Activated CD4-positive, alpha-beta memory T cell treated with anti-CD3 and anti-CD28 coated beads for 36 hours (primary cell): ENCODE measurements around the gene PRTFDC1. TPM values are rescaled to one million over a fixed set of nuclear protein-coding genes. Genes with fewer than 3 reads are reported as not detected.
A peak's percentile ranks its signal among the peaks of the same experiment; 100 is the strongest.

Experiments used
- CTCF ChIA-PET: fragments of 350-600 bp; sonication (Branson Sonifier 250); formaldehyde crosslinking; loops from one replicate; lab custom pipeline; 2021; ENCODE audit warnings: antibody characterized with exemption, inconsistent platforms; lab: Charles Lee
- POLR2A ChIA-PET: fragments of 350-600 bp; sonication (Branson Sonifier 250); formaldehyde crosslinking; loops from one replicate; lab custom pipeline; 2021; ENCODE audit warnings: antibody characterized with exemption; lab: Charles Lee
- DNase-seq: peaks from one replicate; pipeline ENCODE4 v3.0.0-alpha.2; 2020
- H3K27ac Mint-ChIP-seq: one replicate; pipeline ENCODE4 v1.8.0; 2021; ENCODE audit warnings: mixed read lengths
- H3K27me3 Mint-ChIP-seq: one replicate; pipeline ENCODE4 v1.8.0; 2021; ENCODE audit warnings: mixed read lengths
- H3K36me3 Mint-ChIP-seq: one replicate; pipeline ENCODE4 v1.8.0; 2021; ENCODE audit warnings: mixed read lengths
- H3K4me1 Mint-ChIP-seq: one replicate; pipeline ENCODE4 v1.8.0; 2021; ENCODE audit warnings: low read depth, mixed read lengths
- H3K4me3 Mint-ChIP-seq: one replicate; pipeline ENCODE4 v1.8.0; 2021; ENCODE audit warnings: mild to moderate bottlenecking, mixed read lengths
- H3K9me3 Mint-ChIP-seq: one replicate; pipeline ENCODE4 v1.8.0; 2021; ENCODE audit warnings: mixed read lengths
- intact Hi-C: fragments of 100-400 bp; cut with micrococcal nuclease; formaldehyde crosslinking; loops from one replicate; pipeline ENCODE4 v1.15.1; 2023
- total RNA-seq, 2 experiments: library from RNA; stranded (reverse); gene quantifications; one replicate each; pipeline ENCODE4 v1.2.3, GENCODE V29; 2021

Gene PRTFDC1
- total RNA-seq, 2 experiments from 2014 or later: 0.36 to 0.41 TPM

DNA sequence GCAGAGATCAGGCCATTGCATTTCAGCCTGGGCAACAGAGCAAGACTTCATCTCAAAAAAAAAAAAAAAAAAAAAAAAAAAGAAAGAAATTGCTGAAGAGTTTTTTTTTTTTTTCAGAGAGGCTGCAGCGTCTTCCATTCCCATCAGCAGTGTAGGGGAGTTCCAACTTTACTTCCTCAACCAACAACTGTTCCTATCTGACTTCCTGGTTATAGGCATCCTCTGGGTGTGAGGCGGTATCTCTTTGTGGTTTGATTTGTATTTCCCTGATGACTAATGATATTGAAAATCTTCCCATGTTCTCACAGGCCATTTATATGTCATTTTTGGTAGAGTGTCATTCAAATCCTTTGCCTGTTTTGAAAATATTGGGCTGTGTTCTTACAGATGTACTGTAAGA lies 40.2 kb downstream of the PRTFDC1 start:
- CTCF ChIA-PET: no interaction called here
- Mint-ChIP-seq H3K27me3 (no peaks in the 10 kb centered on the region), H3K4me3 (peak overlapping the region; percentile 3), H3K27ac (peak overlapping the region; percentile 6), H3K9me3 (no peaks in the 10 kb centered on the region), H3K36me3 (no peaks in the 10 kb centered on the region), H3K4me1 (peaks cover 10% of the 10 kb centered on the region)
- POLR2A ChIA-PET: no interaction called here
- intact Hi-C loops: loop anchor here (1.0 kb wide), 1 partner anchor 9 kb away; no protein-coding TSS in a partner anchor
- DNase-seq: no peak

DNA sequence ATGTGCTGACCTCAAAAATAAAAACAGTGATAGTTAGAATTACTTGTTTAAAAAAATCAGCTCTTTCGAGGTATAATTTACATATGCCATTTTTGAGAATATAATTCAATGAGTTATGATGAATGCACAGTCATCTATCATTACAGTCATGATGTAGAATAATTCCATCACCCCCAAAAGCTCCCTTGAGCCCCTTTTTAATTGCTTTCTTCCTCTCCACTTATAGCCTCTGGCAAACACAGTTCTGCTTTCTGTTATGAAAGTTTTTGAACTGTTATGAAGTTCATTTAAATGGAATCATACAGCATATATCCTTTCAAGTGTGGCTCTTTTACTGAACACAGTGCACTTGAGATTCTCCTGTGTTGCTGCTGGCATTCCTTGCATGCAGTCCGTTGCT lies 41.4 kb downstream of the PRTFDC1 start:
- H3K36me3 Mint-ChIP-seq: no peaks in the 10 kb centered on the region
- ChIA-PET POLR2A (no interaction called here), CTCF (no interaction called here)
- H3K4me3 Mint-ChIP-seq: no peak overlapping the region
- no peak overlapping the region for H3K27ac Mint-ChIP-seq
- no peaks in the 10 kb centered on the region for H3K27me3 Mint-ChIP-seq
- no peaks in the 10 kb centered on the region for H3K9me3 Mint-ChIP-seq
- intact Hi-C loops: no loop called here
- H3K4me1 Mint-ChIP-seq: peaks cover 10% of the 10 kb centered on the region
- no peak for DNase-seq

DNA sequence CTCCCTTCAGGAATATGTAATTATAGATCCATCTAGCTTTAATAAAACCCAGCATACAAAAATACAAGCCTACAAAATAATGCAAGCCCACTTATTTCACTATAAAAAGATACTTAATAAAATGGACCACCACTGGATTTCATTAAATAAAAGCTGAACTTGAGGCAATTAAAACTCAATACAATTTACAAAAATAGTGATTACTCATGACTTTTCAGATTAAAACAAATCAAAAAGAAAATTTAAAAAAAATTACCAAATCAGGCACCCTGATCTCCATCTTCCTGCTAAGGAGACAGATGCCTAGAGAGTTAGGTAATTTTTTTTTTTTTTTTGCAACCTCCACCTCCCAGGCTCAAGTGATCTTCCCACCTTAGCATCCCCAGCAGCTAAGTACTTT lies 41.8 kb downstream of the PRTFDC1 start:
- intact Hi-C loops: no loop called here
- Mint-ChIP-seq H3K9me3 (no peaks in the 10 kb centered on the region), H3K27me3 (no peaks in the 10 kb centered on the region), H3K4me1 (peaks cover 10% of the 10 kb centered on the region), H3K27ac (no peak overlapping the region), H3K36me3 (no peaks in the 10 kb centered on the region), H3K4me3 (no peak overlapping the region)
- no peak for DNase-seq
- ChIA-PET POLR2A (no interaction called here), CTCF (interaction anchor here (0.6 kb wide), 1 partner anchor 9 kb away, joined by 4 read pairs; no protein-coding TSS in a partner anchor)

DNA sequence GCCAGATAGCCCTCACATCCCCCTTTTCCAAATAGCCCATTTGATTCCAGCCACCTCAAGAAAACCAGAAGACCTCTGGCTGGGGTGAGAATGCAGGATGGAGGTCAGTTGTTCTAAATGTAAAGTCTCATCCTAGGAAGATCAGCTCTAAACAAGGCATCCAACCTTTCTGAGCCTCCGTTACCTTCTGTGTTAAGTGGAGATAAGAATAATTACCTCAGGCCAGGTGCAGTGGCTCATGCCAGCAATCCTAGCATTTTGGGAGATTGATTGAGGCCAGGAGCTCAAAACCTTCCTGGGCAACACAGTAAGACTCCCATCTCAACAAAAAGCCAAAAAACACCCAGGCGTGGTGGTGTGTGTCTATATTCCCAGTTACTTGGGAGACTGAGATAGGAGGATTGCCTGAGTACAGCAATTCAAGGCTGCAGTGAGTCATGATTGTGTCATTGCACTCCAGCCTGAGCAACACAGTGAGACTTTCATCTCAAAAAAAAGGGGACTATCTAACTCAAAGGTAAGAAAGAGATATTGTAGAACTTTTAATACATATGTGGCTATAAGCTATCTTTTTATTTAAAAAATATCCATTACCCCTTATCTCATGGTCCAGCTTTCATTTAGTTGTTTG lies 43.5 kb downstream of the PRTFDC1 start:
- POLR2A ChIA-PET: no interaction called here
- Mint-ChIP-seq H3K9me3 (no peaks in the 10 kb centered on the region), H3K4me1 (peaks cover 10% of the 10 kb centered on the region)

DNA sequence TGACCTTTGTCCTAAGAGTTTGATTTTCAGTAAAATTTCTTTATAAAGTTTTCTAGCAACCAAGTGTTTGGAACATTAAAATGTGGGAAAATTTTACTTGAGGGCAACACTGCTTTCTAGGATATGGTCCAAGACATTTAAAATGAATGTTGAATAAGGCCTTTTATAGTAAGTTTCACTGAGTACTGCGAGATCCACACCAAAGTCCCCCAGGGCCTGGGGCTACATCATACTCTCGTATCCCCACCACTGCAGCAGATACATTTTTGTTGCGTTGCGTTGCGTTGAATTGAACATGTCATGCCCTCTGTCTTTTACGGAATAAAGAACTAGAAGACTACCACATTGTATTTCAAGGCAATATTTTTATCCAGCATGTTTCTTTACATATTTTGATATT lies 44.5 kb downstream of the PRTFDC1 start:
- CTCF ChIA-PET: no interaction called here
- POLR2A ChIA-PET: no interaction called here
- no peaks in the 10 kb centered on the region for H3K36me3 Mint-ChIP-seq
- no peaks in the 10 kb centered on the region for H3K27me3 Mint-ChIP-seq
- H3K27ac Mint-ChIP-seq: no peak overlapping the region
- DNase-seq: no peak
- H3K4me1 Mint-ChIP-seq: peaks cover 10% of the 10 kb centered on the region
- intact Hi-C loops: no loop called here
- H3K9me3 Mint-ChIP-seq: no peaks in the 10 kb centered on the region
- H3K4me3 Mint-ChIP-seq: no peak overlapping the region

More for the DNA sequence above, 43.5 kb downstream of the PRTFDC1 start:
- peak; percentile 26 for DNase-seq
- Mint-ChIP-seq H3K36me3 (no peaks in the 10 kb centered on the region), H3K27ac (no peak overlapping the region), H3K27me3 (no peaks in the 10 kb centered on the region), H3K4me3 (no peak overlapping the region)
- CTCF ChIA-PET: interaction anchor here (0.9 kb wide), 1 partner anchor 25 kb away, joined by 3 read pairs; no protein-coding TSS in a partner anchor
- intact Hi-C loops: no loop called here

DNA sequence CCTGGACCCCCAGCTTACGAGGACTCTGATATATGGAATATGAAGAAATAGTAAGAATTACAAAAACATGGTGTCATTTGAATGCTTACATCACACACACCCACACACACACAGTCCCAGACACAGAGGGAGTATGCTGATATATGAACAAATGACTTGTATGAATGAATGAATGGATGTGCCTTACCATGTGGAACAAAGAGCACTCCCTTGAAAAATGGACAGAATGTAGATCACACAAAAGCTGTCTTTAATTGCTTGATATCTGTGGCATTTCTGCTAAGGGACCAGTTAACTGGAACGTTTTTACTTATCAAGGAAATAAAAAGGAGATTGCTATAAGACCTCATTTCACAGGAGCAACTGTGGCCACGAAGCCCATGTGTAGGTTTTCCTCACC lies 46.0 kb downstream of the PRTFDC1 start:
- H3K4me3 Mint-ChIP-seq: no peak overlapping the region
- no peaks in the 10 kb centered on the region for H3K9me3 Mint-ChIP-seq
- no peak overlapping the region for H3K27ac Mint-ChIP-seq
- CTCF ChIA-PET: interaction anchor here (0.9 kb wide), 1 partner anchor 288 kb away, joined by 3 read pairs; no protein-coding TSS in a partner anchor
- peaks cover 17% of the 10 kb centered on the region for H3K4me1 Mint-ChIP-seq
- intact Hi-C loops: no loop called here
- no peaks in the 10 kb centered on the region for H3K36me3 Mint-ChIP-seq
- H3K27me3 Mint-ChIP-seq: no peaks in the 10 kb centered on the region
- POLR2A ChIA-PET: no interaction called here
- no peak for DNase-seq

DNA sequence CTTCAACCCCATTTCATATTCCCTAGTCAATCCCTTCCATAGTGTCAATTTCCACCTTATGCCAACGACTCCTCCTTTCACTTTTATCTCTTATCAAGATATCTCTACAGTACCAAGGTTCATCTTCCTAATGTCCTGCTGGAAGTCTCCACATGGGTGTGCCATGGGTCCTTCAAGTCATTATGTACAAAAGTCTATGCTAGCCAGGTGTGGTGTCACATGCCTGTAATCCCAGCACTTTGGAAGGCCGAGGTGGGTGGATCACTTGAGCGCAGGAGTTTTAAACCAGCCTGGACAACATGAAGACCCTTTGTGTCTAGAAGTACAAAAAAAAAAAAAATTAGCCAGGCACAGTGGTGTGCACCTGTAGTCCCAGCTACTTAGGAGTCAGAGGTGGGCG lies 47.6 kb downstream of the PRTFDC1 start:
- no peak for DNase-seq
- Mint-ChIP-seq H3K4me3 (no peak overlapping the region), H3K9me3 (no peaks in the 10 kb centered on the region), H3K27ac (no peak overlapping the region), H3K27me3 (no peaks in the 10 kb centered on the region), H3K36me3 (no peaks in the 10 kb centered on the region), H3K4me1 (peaks cover 29% of the 10 kb centered on the region)
- ChIA-PET CTCF (no interaction called here), POLR2A (no interaction called here)
- intact Hi-C loops: loop anchor here (5.0 kb wide), 1 partner anchor 112 kb away; the partner anchor contains the start of genes ENKUR and THNSL1

DNA sequence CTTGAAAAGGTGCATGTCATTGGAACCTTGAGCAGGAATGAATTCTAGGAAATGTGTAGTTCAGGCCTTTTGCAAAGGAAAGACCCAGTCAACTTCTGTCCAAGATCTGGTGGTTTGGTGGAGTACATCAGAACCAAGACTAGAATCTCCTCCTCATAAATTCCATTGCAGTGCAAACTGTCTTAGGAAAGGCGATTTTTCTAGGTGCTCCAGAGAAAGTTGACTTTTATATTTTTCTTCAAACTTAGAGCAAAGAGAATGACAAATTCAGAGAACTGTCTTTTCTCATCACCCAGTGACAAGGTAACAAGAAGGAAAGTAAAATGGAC lies 50.0 kb downstream of the PRTFDC1 start:
- peaks cover 41% of the 10 kb centered on the region for H3K4me1 Mint-ChIP-seq
- ChIA-PET CTCF (no interaction called here), POLR2A (no interaction called here)
- H3K27me3 Mint-ChIP-seq: no peaks in the 10 kb centered on the region
- no peaks in the 10 kb centered on the region for H3K9me3 Mint-ChIP-seq
- intact Hi-C loops: loop anchor here (5.0 kb wide), 1 partner anchor 115 kb away; the partner anchor contains the start of genes ENKUR and THNSL1
- no peak for DNase-seq
- no peaks in the 10 kb centered on the region for H3K36me3 Mint-ChIP-seq
- no peak overlapping the region for H3K4me3 Mint-ChIP-seq
- peak overlapping the region; percentile 25 for H3K27ac Mint-ChIP-seq

DNA sequence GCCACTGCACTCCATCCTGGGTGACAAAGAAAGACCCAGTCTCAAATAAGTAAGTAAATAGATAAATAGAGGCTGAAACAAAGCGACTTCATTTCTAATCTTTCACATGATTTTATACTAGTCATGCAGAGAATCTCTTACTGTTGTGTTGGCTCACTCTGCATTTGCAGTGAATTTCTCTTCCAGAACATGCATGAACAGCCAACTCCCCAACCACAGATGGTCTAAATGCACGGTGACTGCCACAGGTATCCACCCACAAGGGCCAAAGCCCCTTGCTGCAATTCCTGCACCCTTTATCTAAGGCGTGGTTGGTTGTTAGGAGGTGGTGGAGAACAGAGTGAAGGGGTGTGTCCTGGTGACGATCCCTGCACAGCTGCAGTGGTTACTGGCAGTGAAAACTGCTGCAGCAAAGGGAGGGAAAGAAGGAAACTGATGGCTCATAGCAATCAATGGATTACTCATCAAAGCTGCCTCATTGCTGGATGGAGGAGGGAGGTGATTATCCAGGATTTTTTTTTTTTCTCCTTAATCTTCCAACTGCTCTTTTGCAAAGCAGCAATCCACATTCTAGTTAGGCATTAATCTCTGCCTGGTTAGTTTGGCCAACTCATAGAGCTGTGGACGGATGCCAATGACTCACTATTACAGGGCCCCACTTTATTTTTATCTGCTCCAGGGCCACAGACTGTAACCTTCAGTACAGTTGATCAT lies 50.6 kb downstream of the PRTFDC1 start:
- Mint-ChIP-seq H3K36me3 (no peaks in the 10 kb centered on the region), H3K4me1 (peaks cover 47% of the 10 kb centered on the region), H3K4me3 (no peak overlapping the region), H3K9me3 (no peaks in the 10 kb centered on the region), H3K27me3 (no peaks in the 10 kb centered on the region), H3K27ac (peak overlapping the region; percentile 25)
- POLR2A ChIA-PET: no interaction called here
- DNase-seq: peak; percentile 47
- CTCF ChIA-PET: interaction anchor here (0.7 kb wide), 1 partner anchor 8 kb away, joined by 4 read pairs; no protein-coding TSS in a partner anchor
- intact Hi-C loops: loop anchor here (1.0 to 5.0 kb wide), 9 partner anchors 15 to 435 kb away; partner anchors contain the start of genes ARHGAP21, ENKUR and THNSL1

DNA sequence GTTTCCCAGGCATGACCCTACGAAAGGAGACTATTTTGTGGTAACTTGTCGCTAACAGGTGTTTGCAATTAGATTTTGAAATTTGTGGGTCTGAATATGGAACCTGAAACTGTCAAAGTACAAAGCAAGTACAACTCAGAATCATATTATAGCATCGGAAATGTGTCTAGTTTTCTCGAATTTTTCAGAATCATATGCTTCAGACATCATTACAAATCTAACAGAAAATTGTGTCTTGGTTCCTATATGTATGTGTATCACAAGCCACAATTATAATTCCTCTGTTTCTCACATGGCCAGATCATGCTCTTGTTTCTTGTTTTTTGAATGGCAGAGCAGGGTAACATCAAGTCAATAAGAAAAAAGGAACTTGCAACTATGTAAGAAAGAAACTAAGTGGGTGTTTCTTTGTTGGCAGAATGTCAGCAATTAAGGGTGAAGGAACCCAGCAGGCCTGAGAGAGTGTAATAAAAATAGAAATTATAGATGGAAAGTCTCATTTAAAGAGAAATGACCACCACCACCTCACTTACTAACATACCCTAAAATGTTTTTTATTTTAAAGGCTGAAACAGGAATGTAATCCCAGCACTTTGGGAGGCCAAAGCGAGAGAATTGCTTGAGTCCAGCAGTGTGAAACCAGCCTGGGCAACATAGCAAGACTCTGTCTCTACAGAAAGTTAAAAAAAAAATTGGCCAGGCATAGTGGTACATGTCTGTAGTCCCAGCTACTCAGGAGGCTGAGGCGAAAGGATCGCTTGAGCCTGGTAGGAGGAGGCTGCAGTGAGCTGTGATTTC lies 51.3 kb downstream of the PRTFDC1 start:
- Mint-ChIP-seq H3K4me1 (peaks cover 47% of the 10 kb centered on the region), H3K9me3 (no peaks in the 10 kb centered on the region), H3K4me3 (no peak overlapping the region), H3K27me3 (no peaks in the 10 kb centered on the region), H3K27ac (peak overlapping the region; percentile 35), H3K36me3 (no peaks in the 10 kb centered on the region)
- POLR2A ChIA-PET: interaction anchor here (0.6 to 1.2 kb wide), 3 partner anchors 13 to 177 kb away, joined by 3 read pairs; partner anchors contain the start of gene ARHGAP21
- DNase-seq: no peak
- intact Hi-C loops: loop anchor here (1.0 to 5.0 kb wide), 9 partner anchors 14 to 434 kb away; partner anchors contain the start of genes ARHGAP21, ENKUR and THNSL1
- CTCF ChIA-PET: interaction anchor here (0.7 to 1.6 kb wide), 4 partner anchors 9 to 47 kb away, joined by 3 to 8 read pairs (median 4); no protein-coding TSS in a partner anchor

DNA sequence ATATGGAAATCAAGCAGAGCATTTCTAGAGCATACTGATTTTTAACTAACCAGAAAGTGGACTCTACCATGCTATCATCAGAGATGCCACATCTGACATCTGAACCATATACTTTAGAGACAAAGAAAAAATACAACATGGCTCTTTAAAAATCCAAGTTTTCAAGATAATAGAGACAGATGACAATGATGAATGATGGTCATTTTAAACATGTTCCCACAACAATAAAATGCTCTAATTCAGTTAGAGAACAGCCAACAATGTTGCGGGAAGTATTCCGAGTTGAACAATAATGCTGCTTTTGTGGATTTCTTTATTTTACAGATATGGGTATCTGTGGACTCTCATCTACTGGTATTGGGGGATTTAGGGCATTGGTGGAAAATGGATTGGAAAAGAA lies 52.8 kb downstream of the PRTFDC1 start:
- ChIA-PET CTCF (interaction anchor here (0.9 to 1.6 kb wide), 2 partner anchors 11 to 15 kb away, joined by 3 to 8 read pairs; no protein-coding TSS in a partner anchor), POLR2A (interaction anchor here (1.2 kb wide), 1 partner anchor 11 kb away, joined by 3 read pairs; no protein-coding TSS in a partner anchor)
- no peak for DNase-seq
- Mint-ChIP-seq H3K4me1 (peaks cover 57% of the 10 kb centered on the region), H3K27ac (no peak overlapping the region), H3K36me3 (no peaks in the 10 kb centered on the region), H3K27me3 (no peaks in the 10 kb centered on the region), H3K9me3 (no peaks in the 10 kb centered on the region), H3K4me3 (no peak overlapping the region)
- intact Hi-C loops: no loop called here
